Heart left ventricle (tissue), 13 donors: ENCODE data around the gene C7orf57.

ENCODE experiments used
- POLR2A ChIP-seq, 2 donors: fragments of 450-650 bp; IDR thresholded peaks; one replicate each; pipeline ENCODE4 v1.6.1; 2017; ENCODE audit warnings: antibody characterized with exemption in 2 of 2, mild to moderate bottlenecking in 2 of 2, moderate library complexity in 2 of 2
- TF ChIP-seq, protein P1 (sequence below), 12 donors: fragments of 200-600 bp; sonication (generic) in 4 of 12; IDR thresholded peaks; one replicate each; pipeline versions ENCODE4 v1.5.0 to v1.8.0; 2018 to 2022; ENCODE audit warnings: antibody characterized with exemption in 12 of 12, mild to moderate bottlenecking in 5 of 12
- donor health status: ischemic (EF 13 %, LVEDD 7.1; RV severe dilation, severe dysfunction).
- donor health status: DM: no; HTN: yes; CAD: no.
- donor health status: DM: no; HTN: no; CAD: no.
- donor health status: ischemic (EF 25% LVEDD 6.9; RV normal size, moderate dysfunction).
- donor health status: ischemic (EF 25% LVEDD 5.7; RV mildly dilated, moderate dysfunction).
- donor health status: ischemic (EF 35%, LVEDD 5.7; RV mildly dilated, moderate dysfunction).
- donor health status: nonischemic (EF 11% LVEDD 7.7; RV severe dilation, severe dysfunction).
- donor health status: DM: yes; HTN: yes; CAD: no.
- donor health status: PGD.
- donor health status: ischemic (EF 29% LVEDD 5.4; RV normal size, mild dysfunction).
- donor health status: nonischemic (EF 23%, LVEDD 6.1; RV moderate dilation, normal function).

DNA sequence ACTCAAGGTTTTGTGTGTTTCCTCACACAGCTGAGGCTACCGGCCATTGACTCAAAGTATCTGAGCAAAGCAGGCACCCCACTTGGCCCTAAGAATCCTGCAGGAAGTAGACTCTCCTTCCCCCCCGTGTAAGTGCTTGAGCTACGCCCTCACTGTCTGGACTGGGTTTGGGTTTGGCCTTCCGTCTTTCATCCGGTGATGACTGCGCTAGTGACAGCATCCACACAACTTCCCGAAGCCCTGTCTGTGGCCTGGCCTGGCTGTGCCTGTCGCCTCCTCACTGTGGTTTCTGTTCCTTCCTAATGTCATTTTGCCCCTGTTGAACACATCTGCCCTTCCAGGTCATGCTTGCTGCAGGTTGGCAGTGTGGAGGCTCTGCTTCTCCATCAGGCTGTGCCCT, 14.5 kb downstream of the C7orf57 start:
- TF ChIP-seq POLR2A (IDR thresholded peaks at IDR 0.05), result no peak
- TF ChIP-seq, protein P1, sequence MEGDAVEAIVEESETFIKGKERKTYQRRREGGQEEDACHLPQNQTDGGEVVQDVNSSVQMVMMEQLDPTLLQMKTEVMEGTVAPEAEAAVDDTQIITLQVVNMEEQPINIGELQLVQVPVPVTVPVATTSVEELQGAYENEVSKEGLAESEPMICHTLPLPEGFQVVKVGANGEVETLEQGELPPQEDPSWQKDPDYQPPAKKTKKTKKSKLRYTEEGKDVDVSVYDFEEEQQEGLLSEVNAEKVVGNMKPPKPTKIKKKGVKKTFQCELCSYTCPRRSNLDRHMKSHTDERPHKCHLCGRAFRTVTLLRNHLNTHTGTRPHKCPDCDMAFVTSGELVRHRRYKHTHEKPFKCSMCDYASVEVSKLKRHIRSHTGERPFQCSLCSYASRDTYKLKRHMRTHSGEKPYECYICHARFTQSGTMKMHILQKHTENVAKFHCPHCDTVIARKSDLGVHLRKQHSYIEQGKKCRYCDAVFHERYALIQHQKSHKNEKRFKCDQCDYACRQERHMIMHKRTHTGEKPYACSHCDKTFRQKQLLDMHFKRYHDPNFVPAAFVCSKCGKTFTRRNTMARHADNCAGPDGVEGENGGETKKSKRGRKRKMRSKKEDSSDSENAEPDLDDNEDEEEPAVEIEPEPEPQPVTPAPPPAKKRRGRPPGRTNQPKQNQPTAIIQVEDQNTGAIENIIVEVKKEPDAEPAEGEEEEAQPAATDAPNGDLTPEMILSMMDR (IDR thresholded peaks at IDR 0.05), result no peak
